GM12875 (cell line): ENCODE data around the gene HMOX1.

Experiments used
- H3K4me3 ChIP-seq: one replicate; pipeline ENCODE4 v1.5.1; 2011; ENCODE audit warnings: low read depth, low read length, control low read depth
- TF ChIP-seq, protein P1 (sequence below): IDR thresholded peaks from 2 replicates; pipeline ENCODE4 v1.5.1; 2011; ENCODE audit warnings: low read depth, mild to moderate bottlenecking, control low read depth, inconsistent platforms, low read length, moderate library complexity, borderline replicate concordance; ENCODE audit not compliant: insufficient read depth

HMOX1 gene

DNA sequence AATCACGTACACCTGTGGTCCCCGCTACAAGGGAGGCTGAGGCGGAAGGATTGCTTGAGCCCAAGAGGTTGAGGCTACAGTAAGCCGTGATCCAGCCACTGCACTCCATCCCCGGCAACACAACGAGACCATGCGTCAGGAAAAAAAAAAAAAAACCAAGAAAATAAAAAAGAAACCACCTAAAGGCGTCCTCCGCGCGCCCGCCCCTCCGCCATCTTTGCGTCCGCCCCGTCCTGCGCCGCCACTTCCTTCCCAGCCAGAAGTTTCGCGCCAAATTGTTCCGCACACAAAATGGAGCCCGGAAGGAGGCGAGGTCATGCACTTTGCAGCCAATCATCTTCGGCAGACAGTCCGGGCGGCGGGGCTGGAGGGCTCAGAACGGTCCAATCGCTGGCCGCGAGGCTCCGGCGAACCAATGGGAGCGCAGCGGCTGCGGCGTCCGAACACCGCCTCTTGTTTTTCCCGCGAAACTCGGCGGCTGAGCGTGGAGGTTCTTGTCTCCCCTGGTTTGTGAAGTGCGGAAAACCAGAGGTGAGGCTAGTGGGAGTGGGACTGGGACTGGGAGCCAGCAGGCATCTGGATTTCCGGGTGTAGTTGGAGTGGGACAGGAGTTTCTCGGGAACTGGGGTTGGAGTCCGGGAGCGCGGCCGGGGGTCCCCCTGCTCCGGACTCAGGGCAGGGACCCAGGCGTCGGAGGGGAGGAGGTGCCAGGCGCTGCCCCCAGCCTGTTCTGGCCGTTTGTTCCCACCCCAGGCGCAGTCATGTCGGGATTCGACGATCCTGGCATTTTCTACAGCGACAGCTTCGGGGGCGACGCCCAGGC is 19.0 kb downstream of the HMOX1 start, which contains the start of gene MCM5:
TSS of gene MCM5 (plus strand) at position 463 of the 823 bp plus-strand sequence. CDS start at position 762, 299 bp downstream.
- TF ChIP-seq, protein P1, sequence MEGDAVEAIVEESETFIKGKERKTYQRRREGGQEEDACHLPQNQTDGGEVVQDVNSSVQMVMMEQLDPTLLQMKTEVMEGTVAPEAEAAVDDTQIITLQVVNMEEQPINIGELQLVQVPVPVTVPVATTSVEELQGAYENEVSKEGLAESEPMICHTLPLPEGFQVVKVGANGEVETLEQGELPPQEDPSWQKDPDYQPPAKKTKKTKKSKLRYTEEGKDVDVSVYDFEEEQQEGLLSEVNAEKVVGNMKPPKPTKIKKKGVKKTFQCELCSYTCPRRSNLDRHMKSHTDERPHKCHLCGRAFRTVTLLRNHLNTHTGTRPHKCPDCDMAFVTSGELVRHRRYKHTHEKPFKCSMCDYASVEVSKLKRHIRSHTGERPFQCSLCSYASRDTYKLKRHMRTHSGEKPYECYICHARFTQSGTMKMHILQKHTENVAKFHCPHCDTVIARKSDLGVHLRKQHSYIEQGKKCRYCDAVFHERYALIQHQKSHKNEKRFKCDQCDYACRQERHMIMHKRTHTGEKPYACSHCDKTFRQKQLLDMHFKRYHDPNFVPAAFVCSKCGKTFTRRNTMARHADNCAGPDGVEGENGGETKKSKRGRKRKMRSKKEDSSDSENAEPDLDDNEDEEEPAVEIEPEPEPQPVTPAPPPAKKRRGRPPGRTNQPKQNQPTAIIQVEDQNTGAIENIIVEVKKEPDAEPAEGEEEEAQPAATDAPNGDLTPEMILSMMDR: no peak

GRCh38 chr22:35400501-35400790 is 19.6 kb downstream of the HMOX1 start:
- TF ChIP-seq, protein P1: no peak
- peak overlapping the region; percentile 98 for H3K4me3 ChIP-seq

More for the DNA sequence above, 19.0 kb downstream of the HMOX1 start, which contains the start of gene MCM5:
- peak within 1 kb of the TSS; percentile 98 for H3K4me3 ChIP-seq

DNA sequence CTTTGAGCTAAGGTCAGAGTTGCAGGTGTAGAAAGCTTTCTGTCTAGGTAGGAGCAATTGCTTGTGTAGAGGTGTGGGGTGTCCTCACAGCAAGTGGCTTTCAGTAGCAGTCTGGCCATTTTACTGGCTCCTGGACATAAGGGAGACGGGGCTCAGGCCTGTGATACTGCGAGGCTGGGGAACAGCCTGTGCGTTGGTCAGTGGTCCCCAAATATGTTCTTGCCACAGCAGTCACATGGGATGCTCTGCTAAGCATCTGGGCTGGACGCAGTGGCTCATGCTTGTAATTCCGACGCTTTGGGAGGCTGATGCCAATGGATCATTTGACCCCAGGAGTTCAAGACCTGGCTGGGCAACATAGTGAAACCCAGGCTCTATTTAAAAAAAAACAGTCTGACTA is 21.0 kb downstream of the HMOX1 start:
- TF ChIP-seq, protein P1: no peak
- no peak overlapping the region for H3K4me3 ChIP-seq

DNA sequence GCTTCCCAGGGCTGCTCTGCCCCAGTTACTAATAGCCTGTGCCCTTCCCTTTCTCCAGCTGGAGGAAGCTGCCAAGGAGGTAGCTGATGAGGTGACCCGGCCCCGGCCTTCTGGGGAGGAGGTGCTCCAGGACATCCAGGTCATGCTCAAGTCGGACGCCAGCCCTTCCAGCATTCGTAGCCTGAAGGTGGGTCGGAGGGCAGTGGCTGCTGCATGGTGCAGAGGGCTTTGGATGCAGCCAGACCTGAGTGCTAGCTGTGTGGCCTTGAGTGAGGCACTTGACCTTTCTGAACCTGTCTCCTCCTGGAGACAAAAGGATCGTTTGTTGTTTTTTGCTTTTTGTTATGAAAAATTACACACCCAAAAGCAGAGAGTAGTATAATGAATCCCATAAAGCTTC is 22.5 kb downstream of the HMOX1 start:
- no peak overlapping the region for H3K4me3 ChIP-seq
- TF ChIP-seq, protein P1: no peak

DNA sequence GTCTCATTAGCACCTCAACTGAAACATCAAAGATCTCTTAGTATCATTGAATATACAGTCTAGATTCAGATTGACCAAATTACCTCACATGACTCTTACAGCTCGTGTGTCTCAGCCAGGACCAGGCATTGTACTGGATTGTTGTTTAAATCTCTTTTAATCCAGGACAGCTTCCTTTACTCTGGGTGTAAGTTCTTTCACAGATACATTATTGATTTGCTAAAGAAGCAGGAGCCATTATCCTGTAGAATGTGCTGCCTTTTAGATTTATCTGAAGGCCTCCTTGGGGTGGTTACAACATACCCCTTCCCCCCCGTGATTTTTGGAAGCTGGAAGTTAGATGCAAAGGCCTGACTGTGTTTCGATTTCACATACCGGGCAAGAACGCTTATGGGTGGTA is 23.3 kb downstream of the HMOX1 start:
- TF ChIP-seq, protein P1: no peak

DNA sequence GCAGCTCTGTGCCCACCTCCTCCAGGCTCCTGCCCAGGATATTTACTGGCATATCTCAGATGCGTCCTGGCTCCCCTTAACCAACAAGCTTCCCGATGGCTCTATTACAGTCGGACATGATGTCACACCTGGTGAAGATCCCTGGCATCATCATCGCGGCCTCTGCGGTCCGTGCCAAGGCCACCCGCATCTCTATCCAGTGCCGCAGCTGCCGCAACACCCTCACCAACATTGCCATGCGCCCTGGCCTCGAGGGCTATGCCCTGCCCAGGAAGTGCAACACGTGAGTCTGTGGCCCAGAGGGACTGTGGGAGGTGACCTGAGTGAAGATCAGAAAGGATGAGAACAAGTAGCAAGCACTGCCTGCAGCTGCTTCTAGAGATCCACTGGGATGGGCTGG is 25.5 kb downstream of the HMOX1 start:
- TF ChIP-seq, protein P1: no peak
- H3K4me3 ChIP-seq: no peak overlapping the region

More for the DNA sequence above, 23.3 kb downstream of the HMOX1 start:
- H3K4me3 ChIP-seq: no peak overlapping the region

GRCh38 chr22:35407362-35407761 is 26.5 kb downstream of the HMOX1 start:
- TF ChIP-seq, protein P1: no peak
- H3K4me3 ChIP-seq: no peak overlapping the region
